22Rv1 (cell line): ENCODE data around the gene MYRIP.

Source experiments
- H3K27ac ChIP-seq: fragments of 450-650 bp; 2 replicates; pipeline ENCODE4 v1.5.1; 2017
- CTCF ChIP-seq: fragments of 450-650 bp; IDR thresholded peaks from 2 replicates; pipeline ENCODE4 v1.5.1; 2017; ENCODE audit warnings: mild to moderate bottlenecking
- ZFX ChIP-seq: fragments of 450-650 bp; IDR thresholded peaks from 2 replicates; pipeline ENCODE4 v1.6.1; 2017; ENCODE audit warnings: antibody characterized with exemption, borderline replicate concordance

MYRIP gene

GRCh38 chr3:40309418-40309924, 500.1 kb downstream of the MYRIP start, which contains the start of gene EIF1B:
EIF1B (plus strand) TSS chr3:40309707; CDS start chr3:40309942, 235 bp downstream.
- peak within 1 kb of the TSS; percentile 73 for H3K27ac ChIP-seq
- TF ChIP-seq ZFX = no peak
- TF ChIP-seq CTCF = peak; percentile 89
